Measurements from ENCODE around the gene GPR55.
A peak's percentile ranks its signal among the peaks of the same experiment; 100 is the strongest.

The GPR55 gene

GRCh38 chr2:230933521-230934180, 8.6 kb upstream of the GPR55 start:
- Mint-ChIP-seq H3K4me3 (no peak overlapping the region), H3K27me3 (ENCODE audit: low read depth, poor library complexity) (peaks cover 7% of the 10 kb centered on the region), H3K36me3 (ENCODE audit: low read depth) (peaks cover 9% of the 10 kb centered on the region), H3K27ac (no peak overlapping the region), H3K4me1 (peaks cover 59% of the 10 kb centered on the region), H3K9me3 (peaks cover 26% of the 10 kb centered on the region)
- TF ChIP-seq CTCF (IDR thresholded peaks at IDR 0.05): no peak
- DNase-seq: no peak

GRCh38 chr2:230932556-230933511, 7.8 kb upstream of the GPR55 start:
- Mint-ChIP-seq H3K9me3 (peaks cover 26% of the 10 kb centered on the region), H3K27ac (no peak overlapping the region), H3K4me1 (peaks cover 64% of the 10 kb centered on the region), H3K27me3 (ENCODE audit: low read depth, poor library complexity) (peaks cover 7% of the 10 kb centered on the region), H3K4me3 (no peak overlapping the region), H3K36me3 (ENCODE audit: low read depth) (peaks cover 9% of the 10 kb centered on the region)
- TF ChIP-seq CTCF (IDR thresholded peaks at IDR 0.05): no peak
- no peak for DNase-seq

- no peak overlapping the region for H3K27ac Mint-ChIP-seq
- no peak for DNase-seq
- peaks cover 7% of the 10 kb centered on the region for H3K27me3 Mint-ChIP-seq (ENCODE audit: low read depth, poor library complexity)
- H3K4me3 Mint-ChIP-seq: no peak overlapping the region
- H3K36me3 Mint-ChIP-seq (ENCODE audit: low read depth): peaks cover 9% of the 10 kb centered on the region
- no peak for TF ChIP-seq CTCF (IDR thresholded peaks at IDR 0.05)
- peaks cover 68% of the 10 kb centered on the region for H3K4me1 Mint-ChIP-seq
- H3K9me3 Mint-ChIP-seq: peaks cover 15% of the 10 kb centered on the region
Observed at GRCh38 chr2:230931556-230932231, 6.7 kb upstream of the GPR55 start.

- TF ChIP-seq CTCF (IDR thresholded peaks at IDR 0.05): no peak
- DNase-seq: no peak
- H3K27me3 Mint-ChIP-seq (ENCODE audit: low read depth, poor library complexity): peaks cover 7% of the 10 kb centered on the region
Observed at GRCh38 chr2:230930928-230931555, 6.0 kb upstream of the GPR55 start.

GRCh38 chr2:230930149-230930780, 5.2 kb upstream of the GPR55 start:
- peaks cover 67% of the 10 kb centered on the region for H3K4me1 Mint-ChIP-seq
- H3K27ac Mint-ChIP-seq: peak overlapping the region; percentile 83
- H3K36me3 Mint-ChIP-seq (ENCODE audit: low read depth): peaks cover under 1% of the 10 kb centered on the region
- H3K9me3 Mint-ChIP-seq: peaks cover under 1% of the 10 kb centered on the region
- TF ChIP-seq CTCF (IDR thresholded peaks at IDR 0.05): no peak
- H3K4me3 Mint-ChIP-seq: no peak overlapping the region
- H3K27me3 Mint-ChIP-seq (ENCODE audit: low read depth, poor library complexity): peaks cover 4% of the 10 kb centered on the region
- DNase-seq: no peak

More at GRCh38 chr2:230930928-230931555, 6.0 kb upstream of the GPR55 start:
- no peak overlapping the region for H3K4me3 Mint-ChIP-seq
- no peak overlapping the region for H3K27ac Mint-ChIP-seq
- H3K36me3 Mint-ChIP-seq (ENCODE audit: low read depth): peaks cover 9% of the 10 kb centered on the region
- peaks cover 68% of the 10 kb centered on the region for H3K4me1 Mint-ChIP-seq
- H3K9me3 Mint-ChIP-seq: peaks cover 8% of the 10 kb centered on the region

All from nephron progenitor cell (in vitro differentiated cells).